Amniotic stem cell (primary cell): ENCODE measurements around the gene ARHGAP8.
"Not testable (repeated sequence)": the region's sequence is repeated elsewhere in the genome, so short reads cannot be mapped to it uniquely, and the experiment has no call there.

ENCODE experiments used
- DNase-seq: peaks from one replicate; lab custom pipeline; 2025; lab: John Stamatoyannopoulos, UW

Gene ARHGAP8

DNA sequence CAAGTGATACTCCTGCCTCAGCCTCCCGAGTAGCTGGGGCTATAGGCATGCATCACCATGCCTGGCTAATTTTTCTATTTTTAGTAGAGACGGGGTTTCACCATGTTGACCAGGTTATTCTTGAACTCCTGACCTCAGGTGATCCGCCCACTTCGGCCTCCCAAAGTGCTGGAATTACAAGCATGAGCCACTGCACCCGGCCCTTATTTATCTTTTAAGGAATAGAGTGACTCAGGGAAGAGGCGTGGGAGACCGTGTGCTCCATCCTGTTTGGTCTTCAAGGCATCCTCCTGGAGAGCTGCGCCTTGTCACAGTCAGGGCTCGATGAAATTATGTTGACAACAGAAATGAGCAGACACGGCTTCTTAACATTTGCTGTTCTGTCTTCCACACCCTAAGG, 12.7 kb upstream of the ARHGAP8 start:
- DNase-seq = not testable (repeated sequence)

DNA sequence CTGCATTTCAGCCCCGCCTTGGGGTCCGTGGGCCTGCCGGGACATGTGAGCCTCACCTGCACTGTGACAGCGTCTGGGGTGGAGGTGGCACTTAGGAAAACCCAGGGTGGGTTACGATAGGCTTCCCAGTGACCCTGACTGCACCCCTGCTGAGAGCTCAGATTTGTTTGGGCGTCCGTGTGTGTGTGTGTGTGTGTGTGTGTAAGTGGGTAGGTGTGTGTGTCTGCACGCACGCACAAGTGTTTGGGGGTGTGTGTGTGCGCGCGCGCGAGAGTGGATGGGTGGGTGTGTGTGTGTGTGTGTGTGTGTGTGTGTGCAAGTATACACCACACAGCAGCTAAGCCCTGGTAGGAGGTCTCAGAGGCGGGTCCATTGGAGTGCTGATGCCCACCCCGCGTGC, 12.1 kb upstream of the ARHGAP8 start:
- no peak for DNase-seq

DNA sequence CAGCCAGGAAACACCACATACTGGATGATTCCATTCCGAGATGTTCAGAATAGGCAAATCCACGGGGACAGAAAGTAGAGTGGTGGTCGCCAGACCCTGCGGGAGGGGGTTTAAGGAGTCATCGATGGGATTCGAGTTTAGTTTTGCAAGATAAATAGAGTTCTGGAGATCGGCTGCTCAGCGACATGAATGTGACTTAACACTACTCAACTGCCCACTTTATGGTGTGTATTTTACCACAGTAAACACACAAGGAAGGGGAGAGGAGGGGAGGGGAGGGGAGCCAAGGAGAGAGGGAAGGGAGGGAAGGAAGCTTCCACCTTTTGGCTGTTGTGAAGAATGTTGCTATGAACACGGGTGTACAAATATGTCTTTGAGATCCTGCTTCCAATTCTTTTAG, 10.4 kb upstream of the ARHGAP8 start:
- DNase-seq = no peak

DNA sequence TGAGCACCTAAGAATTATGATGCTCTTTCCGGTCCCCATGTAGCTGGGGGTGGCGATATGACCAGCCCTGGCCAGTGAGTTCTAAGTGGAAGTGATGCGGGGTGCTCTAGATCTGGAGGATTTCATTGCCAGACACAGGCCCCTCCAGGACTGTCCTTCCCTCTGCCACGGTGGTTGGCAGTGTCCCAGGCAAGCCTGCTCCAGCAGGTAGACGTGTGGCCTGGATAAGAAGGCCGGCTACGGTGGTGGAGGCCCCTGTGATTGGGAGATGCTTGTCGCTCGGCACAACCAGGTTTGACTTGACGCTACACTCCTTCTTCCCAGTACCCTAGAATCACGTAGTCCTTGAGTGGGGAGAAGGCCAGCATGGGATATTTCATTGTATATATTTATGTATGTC, 9.1 kb upstream of the ARHGAP8 start:
- DNase-seq = no peak

DNA sequence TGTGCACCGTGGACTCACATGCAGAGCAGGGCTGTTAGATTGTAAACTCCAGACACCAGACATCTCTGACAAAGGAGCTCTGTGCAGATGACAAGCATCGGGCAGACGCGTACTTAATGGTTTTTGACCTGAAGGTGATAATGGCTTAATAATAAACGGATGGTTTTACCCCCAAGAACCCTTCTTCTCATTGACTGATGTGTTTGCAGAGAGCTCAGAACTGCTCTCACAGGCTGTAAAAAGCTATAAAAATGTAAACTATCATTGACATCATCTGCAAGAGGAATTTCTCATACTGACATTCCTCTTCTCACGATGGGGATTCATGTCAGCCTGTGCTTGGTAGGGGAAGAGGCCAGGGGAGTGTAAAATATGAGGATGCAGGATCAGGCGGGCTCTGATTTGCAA, 8.6 kb upstream of the ARHGAP8 start:
- no peak for DNase-seq

DNA sequence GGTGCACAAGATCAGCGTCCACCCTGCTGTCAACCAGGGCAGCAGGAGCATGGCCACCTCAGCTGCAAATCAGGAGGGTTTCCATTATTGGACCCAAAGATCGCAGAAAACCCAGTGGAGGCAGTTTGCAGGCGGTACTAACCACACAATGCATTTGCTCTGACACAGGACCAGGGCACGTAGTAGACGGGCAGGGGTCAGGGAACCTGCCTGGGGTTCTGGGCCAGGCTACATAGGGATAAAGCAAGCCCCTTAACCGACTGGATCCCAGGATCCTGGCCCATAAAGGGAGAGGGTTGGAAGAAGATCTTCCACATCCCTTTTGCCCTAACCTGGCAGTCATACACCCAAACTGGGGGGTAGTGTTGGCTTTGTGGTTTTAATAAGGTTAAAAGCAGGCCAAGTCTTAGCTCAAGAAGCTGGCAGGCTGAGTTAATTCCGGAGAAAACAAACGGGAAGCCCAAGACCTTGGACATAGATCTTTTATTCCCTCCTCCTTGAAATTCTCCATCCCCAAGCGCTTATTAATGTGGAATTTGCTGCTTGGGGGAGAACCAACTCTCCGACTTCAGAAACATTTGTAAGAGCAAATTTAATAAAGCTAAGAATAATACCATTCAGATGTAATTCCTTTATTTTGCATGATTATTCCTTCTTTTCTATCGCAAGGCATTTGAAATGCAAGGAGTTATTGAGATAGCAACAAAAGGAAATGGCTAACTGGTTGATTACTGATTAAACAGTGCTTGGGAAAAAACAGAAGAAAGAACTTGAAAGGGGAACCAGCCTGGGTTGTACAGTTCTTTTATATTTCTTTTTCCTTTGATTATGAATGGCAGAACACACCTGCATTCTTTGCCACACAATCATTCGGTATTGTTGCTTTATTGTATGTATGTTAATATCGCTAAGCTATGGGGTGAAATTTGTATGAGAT, 6.3 kb upstream of the ARHGAP8 start:
- no peak for DNase-seq

DNA sequence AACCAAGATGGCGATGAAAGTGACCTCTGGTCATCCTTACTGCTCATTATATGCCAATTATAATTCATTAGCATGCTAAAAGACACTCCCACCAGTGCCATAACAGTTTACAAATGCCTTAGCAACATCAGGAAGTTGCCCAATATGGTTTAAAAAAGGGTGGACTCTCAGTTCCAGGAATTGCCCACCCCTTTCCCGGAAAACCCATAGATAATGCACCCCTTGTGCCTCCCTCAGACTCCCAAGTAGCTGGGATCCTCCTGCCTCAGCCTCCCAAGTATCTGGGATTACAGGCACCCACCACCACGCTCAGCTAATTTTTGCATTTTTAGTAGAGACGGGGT, 4.6 kb upstream of the ARHGAP8 start:
- DNase-seq = not testable (repeated sequence)

DNA sequence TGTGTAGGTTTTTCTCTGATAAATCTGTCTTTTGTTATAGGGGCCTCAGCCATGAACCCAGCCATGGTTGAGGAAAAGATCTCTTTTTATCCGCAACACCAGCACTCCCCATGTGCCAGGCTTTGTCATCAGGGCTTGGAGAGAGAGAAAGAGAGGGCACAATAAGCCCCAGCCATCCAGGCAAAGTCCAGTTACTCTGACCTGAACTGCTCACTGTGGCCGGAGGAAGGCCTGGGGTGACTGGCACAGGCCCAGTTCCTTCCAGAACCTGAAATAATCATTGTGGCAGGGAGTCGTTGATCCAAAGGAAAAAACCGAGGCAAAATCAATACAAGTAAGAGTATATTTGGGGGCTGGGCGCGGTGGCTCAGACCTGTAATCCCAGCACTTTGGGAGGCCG, 3.9 kb upstream of the ARHGAP8 start:
- DNase-seq = no peak

DNA sequence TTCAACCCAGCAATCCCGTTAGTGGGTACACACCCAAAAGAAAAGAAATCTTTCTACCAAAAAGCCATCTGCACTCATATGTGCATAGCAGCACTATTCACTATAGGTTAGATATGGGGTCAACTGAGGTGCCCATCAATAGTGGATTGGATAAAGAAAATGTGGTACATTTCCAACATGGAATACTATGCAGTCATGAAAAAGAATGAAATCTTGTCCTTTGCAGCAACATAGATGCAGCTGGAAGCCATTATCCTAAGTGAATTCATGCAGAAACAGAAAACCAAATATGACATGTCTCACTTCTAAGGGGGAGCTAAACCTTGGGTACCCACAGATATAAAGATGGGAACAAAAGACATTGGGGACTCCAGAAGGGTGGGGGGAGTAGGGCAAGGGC, 1.9 kb upstream of the ARHGAP8 start:
- DNase-seq = no peak

DNA sequence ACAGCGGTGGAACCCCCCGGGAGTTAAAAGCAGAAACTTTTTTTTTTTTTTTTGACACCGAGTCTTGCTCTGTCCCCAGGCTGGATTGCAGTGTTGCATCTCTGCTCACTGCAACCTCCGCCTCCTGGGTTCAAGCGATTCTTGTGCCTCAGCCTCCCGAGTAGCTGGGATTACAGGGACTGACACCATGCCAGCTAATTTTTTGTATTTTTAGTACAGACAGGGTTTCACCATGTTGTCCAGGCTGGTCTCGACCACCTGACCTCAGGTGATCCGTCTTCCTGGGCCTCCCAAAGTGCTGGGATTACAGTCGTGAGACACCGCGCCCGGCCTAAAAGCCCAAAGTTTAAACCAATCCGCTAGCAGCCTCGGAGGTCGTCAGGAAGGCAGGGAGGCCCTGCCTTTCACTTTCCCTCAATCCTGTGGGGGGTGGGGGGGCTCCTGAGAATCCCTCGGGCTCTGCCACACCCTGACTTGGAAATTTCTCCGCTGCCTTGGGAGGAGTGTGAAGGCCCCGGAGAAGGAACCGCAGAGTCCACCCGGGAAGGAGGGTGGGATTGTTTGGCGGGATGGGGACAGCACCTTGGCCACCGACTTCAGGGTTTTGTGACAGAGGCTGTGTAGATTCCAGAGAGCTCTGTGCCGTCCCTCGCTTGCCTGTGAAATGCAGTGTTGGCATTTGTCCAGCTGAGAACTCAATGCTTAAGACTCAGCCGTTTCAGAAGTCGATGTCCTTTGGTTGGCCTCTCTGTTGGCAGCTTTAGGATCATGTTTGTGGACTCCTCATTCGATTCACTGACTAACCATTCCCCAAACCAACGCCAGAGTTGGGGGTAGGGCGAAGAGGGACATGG, 1.0 kb downstream of the ARHGAP8 start:
- DNase-seq = no peak

DNA sequence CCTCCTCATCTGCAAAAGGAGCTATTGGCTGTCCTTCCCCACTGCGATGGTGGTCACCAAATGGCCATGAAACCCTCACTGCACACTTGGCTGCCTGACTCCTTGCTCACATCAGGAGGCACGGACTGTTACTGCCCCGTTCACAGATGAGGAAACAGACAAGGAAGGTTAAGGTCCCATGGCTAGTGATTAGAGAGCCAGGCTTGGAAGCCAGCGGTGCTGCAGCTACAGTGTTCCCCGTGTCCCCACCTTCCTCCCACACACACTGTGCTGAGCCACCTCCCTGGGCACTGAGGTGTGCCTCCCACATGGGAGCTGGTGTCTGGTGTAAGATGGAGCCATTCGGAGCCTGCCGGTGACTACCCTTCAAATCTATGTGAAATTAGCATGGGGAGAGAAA, 2.6 kb downstream of the ARHGAP8 start:
- DNase-seq = no peak

DNA sequence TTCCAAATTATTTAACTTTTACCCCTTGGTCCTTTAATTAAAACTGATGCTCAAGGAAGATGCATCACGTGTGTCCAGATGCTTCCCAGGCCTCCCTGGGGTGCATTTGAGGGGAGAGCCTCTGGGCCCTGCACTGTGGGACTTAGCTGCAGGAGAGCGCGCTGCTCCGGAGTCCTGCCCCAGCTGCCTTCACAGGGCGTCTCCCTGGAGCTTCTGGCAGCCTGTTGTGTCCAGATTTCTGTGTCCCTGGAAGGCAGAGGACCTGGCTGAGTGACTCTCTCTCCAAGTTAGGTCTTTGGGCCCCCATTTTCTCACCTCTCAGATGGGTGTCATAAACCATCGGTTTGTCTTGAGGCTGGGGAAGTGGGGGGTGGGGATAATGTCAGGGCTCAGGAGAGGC, 3.0 kb downstream of the ARHGAP8 start:
- DNase-seq = no peak

DNA sequence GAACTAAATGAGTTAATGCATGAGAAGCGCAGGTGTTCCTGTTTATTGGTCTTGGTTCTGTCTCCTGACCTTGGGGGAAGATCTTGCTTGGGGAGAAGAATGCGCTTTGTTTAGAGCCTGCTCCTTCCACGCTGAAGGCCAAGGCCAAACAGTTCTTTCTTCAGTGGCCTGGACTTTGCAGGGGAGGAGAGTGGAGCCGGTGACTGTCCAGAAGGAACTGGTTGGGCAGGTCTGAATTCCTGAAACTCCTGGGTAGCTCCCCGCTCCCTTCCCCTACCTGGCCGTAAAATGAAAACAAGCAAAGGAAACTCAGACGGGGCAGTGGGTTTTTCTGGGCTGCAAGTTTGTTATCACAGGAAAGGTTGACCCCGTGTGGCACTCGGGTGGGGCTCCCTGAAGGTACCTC, 3.6 kb downstream of the ARHGAP8 start:
- no peak for DNase-seq

DNA sequence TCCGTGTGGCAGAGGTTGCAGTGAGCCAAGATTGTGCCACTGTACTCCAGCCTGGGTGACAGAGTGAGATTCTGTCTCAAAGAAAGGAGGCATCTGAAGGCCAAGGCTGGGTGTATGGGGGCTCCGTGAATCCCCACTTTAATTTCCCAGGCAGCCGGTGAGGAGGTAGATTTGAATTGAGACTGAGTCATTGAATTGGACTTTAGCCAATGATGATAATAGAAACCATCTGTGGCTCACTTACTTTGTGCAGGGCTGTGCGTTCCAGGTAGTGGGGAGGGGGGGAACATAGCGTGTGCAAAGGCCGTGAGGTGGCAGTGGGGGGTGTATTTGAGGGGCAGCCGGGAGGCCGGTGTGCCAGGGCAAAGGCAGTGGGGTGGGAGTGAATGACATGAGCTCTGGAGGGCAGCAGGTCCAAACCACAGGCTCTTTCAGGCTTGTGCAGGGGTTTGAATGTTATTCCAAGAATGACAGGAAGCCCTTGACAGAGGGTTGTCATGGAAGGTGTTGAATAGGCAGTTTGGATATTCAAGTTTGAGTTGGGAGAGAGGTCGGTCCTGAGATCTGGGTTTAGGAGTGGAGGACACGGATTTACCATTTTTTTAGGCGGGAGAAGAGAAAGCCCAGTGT, 6.1 kb downstream of the ARHGAP8 start:
- peak; percentile 44 for DNase-seq

DNA sequence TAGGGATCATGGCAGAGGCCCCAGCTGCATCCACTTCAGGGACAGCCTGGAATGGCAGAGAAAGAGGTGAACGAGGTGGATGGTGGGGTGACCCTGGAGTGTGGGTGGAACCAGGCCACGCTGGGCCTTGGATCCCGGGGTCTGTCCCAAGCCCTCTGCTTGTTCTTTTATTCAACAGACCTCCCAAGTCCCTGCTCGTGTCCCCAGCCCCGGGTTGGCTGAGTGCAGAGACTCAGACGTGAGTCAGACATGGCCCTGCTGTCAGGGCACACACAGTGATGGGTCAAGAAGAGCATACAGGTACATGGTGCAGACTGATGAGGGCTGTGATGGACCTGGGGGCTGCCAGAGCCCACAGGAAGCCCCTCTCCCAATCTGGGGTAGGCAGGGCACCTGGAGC, 6.6 kb downstream of the ARHGAP8 start:
- DNase-seq = no peak

DNA sequence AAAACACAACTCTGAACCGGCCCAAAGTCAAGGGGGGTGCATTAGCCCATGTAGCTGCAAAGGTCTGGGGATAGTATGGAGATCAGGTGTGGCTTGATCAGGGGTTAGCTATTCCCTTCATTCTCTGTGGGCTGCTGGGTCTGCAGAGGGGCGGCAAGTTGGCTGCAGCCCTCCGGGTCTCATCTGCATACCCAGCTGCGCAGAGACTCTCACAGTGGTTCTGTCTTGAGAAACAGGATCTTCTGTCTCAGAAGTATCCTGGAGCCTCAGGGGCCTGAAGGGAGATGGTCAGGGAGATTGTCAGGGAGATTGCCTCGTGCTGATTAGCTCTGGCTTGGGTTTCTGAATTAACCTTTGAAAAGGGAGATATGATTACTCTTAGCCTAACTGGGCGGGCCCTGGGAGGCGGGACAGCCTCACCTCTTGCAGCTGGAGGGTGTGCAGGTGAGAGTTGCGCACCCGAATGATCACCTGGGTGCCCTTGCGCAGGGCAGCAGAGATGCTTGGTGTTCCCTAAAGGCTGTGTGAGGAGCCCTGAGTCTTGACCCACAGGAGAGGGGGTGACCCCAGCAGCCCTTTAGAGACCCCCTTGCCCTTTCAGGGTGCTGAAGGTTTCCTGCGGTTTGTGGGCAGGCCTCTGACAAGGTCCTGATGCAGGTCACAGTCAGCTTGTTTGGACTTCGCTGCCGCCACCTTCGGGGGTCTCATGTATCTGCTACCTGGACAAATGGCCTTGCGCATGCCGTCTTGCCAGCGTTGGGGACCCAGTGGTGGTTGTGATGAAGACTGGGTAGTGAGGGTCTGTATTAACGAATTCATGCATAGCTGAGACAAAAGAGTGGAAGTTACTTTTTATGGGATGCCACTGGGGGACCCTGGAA, 7.3 kb downstream of the ARHGAP8 start:
- DNase-seq = no peak

DNA sequence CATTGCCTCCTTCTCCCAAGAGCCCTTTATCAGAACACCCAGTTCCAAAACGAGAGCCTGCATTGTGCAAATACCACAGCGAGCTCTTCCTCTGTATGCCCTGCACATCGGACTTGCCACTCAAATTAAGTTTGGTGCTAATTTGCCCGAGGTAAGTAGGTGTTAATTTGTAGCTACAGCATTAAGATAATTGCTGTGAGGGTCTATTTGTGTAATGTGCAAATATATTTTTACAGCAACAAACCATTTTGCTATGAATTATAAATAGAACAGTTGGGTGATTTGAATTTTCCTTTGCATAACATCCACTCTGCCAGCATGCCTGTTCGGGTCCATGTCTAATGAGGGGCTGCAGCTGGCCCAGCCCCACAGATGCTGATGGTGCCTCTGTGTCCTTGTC, 8.1 kb downstream of the ARHGAP8 start:
- DNase-seq = no peak

DNA sequence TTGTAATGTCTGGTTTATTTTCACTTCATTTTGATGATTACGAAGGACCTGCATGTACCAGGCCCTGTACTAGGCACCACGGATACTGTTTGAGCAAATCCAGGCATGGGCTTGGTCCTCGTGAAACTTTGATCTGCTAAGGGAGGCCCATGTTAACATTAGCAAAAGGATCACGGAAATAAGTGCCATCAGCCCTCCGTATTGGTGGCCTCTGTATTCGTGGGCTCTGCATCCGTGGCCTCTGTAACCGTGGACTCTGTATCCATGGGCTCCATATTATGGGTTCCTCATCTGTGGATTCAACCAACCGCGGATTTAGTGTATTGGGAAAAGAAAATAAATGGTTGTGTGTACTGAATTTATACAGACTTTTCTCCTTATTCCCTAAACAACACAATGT, 8.7 kb downstream of the ARHGAP8 start:
- DNase-seq = no peak

DNA sequence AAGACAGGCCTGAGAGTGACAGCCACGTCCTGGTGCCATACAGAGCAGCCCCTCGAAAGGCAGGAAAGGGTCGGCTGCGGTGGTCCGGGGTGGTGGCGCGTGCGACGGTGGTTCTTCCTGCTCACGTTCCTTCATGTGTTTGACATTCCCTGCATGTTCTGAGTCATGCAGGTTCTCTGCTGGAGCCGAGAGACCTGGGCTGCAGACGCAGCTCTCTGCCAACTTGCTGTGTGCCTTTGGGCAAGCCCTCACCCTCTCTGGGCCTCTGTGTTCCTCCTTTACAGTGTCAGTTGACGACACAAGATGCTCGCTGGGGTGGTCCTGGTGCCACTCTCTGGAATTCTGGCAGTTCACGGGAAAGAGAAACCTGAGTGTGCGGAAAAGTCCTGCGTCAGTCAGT, 12.0 kb downstream of the ARHGAP8 start:
- DNase-seq = no peak

DNA sequence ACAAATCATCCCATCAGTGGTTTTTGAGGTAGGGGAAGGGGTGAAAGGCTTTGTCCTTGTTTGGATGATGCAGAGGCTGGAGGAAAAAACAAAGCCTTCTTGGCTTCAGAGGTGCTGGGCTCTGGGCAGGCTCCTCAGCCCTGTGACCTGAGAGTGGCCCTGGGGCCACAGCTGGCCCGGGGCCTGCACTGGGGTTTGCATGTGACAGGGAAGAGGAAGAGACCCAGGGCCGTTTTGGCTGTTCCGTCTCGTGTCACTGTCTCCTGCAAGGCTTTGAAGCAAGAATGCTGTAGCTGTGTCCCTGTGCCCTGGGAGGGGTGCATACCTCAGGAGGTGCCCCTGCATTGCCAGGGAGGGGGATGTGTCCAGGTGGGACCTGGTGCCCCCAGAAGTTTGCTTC, 12.6 kb downstream of the ARHGAP8 start:
- DNase-seq = no peak

DNA sequence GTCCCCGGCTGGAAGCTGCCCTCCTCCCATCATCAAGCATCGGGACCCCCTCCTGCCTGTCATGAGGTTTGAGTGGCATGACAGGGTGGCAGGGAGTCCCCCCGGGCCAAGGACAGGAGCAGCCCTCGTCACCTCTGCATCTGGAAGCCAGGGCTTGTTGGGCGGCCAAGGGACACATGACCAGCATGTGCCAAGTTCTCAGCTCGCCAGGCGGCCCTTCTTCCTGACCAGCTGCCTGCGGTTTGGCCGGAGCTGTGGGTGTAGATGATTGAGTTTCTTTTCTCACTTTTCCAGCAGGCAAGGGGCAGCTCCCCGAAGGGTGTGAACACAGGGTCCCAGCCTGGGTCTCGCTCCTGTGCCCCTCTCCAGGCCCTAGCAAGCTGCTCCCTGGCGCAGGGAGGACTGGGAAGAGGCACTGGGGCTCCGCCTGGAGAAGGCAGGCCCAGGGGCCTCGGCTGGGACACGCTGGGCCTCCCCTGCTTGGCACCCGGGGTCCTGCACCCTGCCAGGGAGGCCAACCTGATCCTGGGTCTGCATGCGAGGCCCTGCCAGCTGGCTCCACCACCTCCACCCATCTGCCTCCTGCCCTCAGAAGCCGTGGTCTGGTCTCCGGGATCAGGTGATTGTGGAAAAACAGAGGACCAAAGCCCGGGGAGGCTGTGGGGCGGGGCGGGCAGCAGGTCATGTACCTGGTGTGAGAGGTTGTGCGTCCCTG, 13.4 kb downstream of the ARHGAP8 start:
- no peak for DNase-seq
